Thyroid gland (tissue), 4 donors: ENCODE data around the gene LDB2.

ENCODE experiments used
- POLR2A ChIP-seq, 2 donors: fragments of 450-650 bp; IDR thresholded peaks; one replicate each; pipeline ENCODE4 v1.6.1; 2017; ENCODE audit warnings: antibody characterized with exemption in 2 of 2, mild to moderate bottlenecking in 2 of 2, moderate library complexity in 1 of 2
- TF ChIP-seq, protein P1 (sequence below), 6 experiments: fragments of 200-600 bp in 3 of 6; fragments of 450-650 bp in 3 of 6; sonication (generic) in 3 of 6; IDR thresholded peaks; one replicate each; pipeline ENCODE4 v1.5.1; 2016 to 2019; ENCODE audit warnings: antibody characterized with exemption in 6 of 6, mild to moderate bottlenecking in 2 of 6, inconsistent platforms in 1 of 6, moderate library complexity in 1 of 6

DNA sequence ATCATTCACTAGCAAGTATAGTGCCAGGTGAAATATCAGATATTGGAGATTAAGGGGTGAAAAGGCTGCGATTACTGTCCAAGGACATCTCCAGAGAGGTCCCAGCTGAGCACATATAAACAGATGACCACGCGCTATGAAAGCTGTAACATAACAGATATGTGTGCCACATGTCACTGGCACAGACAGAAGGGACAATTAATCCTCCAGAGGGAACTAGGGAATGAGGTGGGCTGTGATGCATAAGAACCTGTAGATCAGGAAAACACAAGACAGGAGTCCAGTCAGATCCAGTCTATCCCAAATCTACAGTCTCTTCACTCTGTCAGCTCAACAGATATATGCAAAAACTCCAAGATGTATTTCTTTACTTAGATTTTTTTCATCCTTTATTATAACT is 157.2 kb downstream of the LDB2 start:
- no peak for TF ChIP-seq POLR2A (IDR thresholded peaks at IDR 0.05)
- TF ChIP-seq, protein P1, sequence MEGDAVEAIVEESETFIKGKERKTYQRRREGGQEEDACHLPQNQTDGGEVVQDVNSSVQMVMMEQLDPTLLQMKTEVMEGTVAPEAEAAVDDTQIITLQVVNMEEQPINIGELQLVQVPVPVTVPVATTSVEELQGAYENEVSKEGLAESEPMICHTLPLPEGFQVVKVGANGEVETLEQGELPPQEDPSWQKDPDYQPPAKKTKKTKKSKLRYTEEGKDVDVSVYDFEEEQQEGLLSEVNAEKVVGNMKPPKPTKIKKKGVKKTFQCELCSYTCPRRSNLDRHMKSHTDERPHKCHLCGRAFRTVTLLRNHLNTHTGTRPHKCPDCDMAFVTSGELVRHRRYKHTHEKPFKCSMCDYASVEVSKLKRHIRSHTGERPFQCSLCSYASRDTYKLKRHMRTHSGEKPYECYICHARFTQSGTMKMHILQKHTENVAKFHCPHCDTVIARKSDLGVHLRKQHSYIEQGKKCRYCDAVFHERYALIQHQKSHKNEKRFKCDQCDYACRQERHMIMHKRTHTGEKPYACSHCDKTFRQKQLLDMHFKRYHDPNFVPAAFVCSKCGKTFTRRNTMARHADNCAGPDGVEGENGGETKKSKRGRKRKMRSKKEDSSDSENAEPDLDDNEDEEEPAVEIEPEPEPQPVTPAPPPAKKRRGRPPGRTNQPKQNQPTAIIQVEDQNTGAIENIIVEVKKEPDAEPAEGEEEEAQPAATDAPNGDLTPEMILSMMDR (IDR thresholded peaks at IDR 0.05): no peak
